Hematopoietic multipotent progenitor cell treated with erythropoietin and hydrocortisone succinate and interleukin-3 and kit ligand, for 17 days (in vitro differentiated cells): Measurements from ENCODE around the gene FUS.
"Not testable (repeated sequence)": the region's sequence is repeated elsewhere in the genome, so short reads cannot be mapped to it uniquely, and the experiment has no call there.

Experiments
- DNase-seq: peaks from one replicate; pipeline ENCODE4 v3.0.0-alpha.2; 2015; ENCODE audit warnings: low spot score

The FUS gene

DNA sequence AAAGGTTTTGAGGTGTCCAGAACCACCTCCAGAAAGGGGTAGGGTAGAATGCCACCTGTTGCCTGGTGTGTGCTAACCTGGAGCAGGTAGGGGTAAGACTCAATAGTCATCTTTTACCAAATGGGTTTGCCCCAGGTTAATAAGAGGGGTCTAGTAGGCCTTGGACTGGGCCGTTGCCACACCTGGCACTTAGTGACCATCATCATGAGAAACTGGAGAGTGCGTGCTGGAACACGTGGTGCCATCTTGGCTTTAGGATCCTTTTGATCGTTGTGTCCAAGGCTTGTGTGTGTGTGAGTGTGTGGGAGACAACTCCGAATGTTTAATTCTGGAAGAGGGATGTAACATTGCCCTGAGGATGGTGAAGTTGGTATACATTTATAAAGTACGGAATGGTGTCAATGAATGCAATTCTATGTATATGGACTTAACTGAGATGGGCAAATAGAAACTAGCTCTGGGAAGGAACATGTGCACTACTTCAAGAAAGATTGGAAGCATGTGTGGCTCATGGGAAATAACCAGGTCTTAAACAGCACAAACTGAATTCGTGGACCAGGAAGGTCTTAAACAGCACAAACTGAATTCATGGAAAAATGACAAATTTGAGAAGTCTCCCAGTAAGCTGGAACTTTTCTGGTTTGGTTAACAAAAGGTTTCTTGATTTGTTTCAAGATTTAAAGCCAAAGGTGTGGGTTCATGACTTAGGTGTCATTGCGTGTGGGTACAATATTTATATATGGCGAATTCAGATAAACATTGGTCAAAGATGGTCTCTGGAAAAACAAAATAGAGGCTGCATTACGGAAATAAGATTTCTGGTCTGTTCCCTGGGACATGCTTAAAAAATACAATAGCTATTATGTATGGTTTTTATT lies 7.2 kb downstream of the FUS start:
- no peak for DNase-seq

DNA sequence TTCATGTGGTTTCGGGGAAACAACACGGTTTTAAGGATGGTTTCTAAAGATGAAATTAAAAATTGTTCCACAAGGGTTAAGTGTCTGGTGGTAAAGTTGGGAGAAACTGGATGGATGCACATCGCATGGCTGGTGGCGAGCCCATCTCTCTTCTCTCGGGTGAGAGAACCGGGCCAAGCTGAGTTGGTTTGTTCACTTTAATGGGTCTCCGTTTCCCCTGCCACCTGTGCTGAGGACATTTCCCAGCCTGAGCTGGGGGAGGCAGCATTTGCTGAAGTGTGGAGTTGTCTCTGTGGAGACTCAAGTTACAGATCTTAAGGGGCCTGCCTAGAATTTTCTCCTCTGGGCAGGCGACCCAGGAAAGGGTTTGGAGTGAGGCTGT lies 7.9 kb downstream of the FUS start:
- DNase-seq = no peak

DNA sequence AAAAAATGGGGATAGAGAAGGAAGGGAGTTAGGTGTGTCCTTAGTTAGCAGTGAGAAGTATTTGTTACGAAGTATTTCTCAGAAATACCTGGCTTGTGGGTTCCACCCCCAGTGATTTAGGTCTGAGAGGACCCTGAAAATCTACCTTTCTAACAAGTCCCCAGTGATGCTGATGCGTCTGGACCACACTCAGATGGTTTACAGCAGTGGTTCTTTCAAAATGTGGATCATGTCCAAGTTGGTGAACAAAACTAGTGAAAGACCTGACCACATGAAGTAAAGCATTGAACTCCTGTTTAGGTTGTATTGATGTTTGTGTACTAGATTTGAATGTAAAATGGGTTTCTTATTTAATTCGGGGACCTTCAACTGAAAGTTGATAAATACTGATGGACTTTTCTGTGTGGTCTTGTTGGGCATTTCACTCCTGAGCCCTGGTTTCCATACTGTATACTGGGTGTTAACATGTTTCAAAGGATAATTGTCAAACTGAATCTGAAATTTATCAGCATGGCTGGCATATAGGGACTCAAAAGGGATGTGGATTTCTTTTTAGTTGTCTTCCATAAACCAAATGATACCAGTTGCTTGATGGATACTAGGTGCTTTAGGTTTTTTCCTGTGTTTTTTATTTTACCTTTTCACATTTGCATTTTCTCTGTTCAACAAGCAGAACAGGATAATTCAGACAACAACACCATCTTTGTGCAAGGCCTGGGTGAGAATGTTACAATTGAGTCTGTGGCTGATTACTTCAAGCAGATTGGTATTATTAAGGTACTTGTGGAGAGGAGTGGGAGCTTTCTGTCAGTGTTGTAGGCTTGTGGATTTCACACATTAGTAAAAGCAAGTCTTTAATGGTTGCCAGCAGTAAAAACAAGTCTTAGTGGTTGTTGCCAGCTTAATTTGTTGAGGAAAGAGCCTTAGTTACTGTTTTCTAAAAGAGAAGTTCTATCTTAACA lies 8.8 kb downstream of the FUS start:
- no peak for DNase-seq

DNA sequence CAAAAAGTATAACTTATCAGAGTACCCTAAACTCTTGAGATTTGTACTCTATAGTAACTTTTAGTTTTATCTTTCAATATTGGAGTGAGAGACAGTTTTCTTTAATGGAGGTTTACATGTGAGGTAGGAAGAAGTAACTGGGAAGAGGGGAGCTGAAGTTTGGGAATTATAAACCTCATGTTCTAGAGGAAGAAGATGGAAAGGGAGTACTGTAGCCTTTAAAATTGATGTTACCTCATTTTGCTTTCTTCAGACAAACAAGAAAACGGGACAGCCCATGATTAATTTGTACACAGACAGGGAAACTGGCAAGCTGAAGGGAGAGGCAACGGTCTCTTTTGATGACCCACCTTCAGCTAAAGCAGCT lies 9.5 kb downstream of the FUS start:
- DNase-seq = no peak

DNA sequence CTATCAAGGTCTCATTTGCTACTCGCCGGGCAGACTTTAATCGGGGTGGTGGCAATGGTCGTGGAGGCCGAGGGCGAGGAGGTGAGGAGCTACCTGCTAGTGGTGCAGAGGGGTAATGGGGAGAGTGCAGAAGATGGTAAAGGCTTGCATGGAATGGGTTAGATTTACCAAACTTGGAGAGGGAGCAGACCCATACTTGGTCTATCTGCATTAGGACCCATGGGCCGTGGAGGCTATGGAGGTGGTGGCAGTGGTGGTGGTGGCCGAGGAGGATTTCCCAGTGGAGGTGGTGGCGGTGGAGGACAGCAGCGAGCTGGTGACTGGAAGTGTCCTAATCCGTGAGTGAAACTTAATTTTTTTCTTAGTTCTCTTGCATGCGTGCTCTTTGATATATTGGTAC lies 10.1 kb downstream of the FUS start:
- no peak for DNase-seq

DNA sequence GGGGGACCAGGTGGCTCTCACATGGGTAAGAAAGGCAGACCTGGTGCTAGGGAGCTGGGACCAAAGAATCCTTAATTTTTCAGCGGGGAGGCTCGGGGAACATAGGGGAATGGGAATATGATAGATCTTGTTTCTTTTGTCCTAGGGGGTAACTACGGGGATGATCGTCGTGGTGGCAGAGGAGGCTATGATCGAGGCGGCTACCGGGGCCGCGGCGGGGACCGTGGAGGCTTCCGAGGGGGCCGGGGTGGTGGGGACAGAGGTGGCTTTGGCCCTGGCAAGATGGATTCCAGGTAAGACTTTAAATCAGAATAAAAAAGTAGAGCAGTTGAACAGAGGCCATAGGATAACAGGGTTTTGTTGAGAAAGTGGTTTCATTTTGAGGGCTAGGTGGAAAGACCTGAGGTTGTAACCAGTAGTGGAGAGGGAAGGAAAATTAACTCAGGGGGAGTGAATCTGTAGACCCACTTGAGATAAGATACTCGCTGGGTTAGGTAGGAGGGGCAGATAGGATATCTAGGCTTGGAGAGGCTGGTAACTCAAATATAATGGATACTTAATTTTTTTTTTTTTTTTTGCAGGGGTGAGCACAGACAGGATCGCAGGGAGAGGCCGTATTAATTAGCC lies 11.0 kb downstream of the FUS start:
- no peak for DNase-seq

DNA sequence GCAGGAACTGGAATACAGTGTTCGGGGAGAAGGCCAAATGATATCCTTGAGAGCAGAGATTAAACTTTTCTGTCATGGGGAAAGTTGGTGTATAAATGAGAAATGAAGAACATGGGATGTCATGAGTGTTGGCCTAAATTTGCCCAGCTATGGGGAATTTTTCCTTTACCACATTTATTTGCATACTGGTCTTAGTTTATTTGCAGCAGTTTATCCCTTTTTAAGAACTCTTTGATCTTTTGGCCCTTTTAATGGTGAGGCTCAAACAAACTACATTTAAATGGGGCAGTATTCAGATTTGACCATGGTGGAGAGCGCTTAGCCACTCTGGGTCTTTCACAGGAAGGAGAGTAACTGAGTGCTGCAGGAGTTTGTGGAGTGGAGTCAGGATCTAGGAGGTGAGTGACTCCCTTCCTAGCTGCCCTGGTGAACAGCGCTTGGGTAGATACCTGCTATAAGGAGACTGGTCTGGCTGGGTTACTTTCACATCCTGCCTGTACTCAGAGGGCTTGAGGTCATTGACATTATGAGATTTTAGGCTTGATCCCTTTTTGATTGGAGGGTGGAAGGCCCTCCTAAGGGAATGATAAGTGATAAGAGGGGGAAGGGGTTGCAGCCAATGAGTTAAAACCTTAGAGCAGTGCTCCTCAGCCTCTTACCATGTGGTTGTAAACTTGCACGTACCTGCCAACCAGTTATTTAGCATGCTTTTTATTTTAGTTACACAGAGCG lies 11.9 kb downstream of the FUS start:
- no peak for DNase-seq

DNA sequence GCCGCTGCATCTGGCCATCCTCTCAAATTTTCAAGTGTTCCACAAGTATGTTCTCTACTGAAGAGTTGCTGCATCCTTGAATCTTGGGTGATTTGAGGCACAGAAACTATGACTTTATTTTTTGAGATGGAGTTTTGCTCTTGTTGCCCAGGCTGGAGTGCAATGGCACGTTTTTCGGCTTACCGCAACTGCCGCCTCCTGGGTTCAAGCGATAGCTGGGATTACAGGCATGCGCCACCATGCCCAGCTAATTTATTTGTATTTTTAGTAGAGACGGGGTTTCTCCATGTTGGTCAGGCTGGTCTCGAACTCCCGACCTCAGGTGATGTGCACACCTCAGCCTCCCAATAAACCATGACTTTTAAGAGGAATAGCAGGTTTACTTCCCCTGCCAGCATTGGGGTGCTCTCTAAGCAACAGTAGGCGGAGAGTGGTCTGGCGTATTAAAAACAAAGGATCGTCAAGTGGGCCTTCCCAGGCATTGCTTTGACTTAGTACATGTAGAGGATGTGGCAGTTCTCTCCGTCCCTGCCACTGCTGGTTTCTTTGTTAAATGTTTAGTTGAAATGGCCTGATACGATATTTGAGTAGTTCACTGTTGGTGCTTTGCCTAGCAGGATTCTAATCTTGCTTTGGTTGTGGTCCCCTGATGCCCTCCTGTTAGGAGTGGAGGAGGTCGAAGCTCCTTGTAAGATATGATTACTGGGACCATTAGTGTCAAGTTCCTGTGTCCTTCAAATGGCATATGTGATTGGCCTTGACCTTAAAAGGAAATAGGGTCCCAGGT lies 13.1 kb downstream of the FUS start:
- DNase-seq = no peak

DNA sequence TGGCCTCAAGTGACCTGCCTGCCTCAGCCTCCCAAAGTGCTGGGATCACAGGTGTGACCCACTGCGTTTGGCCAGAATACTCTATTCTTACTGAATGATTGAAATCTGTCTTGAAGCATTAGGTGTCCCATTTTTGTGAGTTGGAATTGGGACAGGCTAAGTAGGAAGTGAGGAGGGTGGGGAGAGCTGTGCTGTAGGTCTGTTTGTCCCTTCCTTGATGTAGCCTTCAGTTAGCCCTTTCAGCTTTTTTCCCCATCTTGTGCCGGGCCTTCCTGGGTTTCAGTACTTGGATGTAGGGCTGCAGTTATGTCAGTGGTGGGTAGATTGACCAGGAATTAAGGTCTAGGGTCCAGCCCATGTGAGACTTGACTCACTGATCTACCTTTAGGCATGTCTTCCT lies 13.9 kb downstream of the FUS start:
- DNase-seq = no peak

DNA sequence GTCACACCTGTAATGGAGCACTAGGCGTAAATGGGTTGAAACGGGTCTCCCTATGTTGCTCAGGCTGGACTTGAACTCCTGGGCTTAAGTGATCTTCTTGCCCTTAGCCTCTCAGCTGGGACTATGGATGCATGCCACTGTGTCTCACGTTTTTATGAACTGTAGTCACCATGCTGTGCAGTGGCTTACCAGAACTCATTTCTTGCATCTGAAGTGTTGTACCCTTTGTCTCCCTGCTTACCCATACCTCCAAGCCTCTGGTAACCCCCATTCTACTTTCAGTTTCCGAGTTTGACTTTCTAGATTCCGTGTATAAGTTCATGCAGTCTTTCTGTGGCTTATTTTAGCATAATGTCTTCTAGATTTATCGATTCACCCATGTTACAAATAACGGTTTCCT lies 15.0 kb downstream of the FUS start:
- no peak for DNase-seq

DNA sequence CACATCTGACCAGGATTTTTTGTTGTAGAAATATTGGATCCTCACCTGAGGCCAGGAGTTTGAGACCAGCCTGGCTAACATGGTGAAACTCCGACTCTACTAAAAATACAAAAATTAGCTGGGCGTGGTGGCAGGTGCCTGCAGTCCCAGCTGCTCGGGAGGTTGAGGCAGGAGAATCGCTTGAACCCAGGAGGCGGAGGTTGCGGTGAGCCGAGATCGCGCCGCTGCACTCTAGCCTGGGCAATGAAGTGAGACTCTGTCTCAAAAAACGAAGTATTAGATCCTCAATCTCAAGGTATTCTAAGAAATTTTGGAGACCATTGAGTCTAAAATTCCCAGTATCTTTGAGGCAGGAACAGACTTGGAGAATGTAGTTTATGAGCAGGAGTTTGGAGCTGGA lies 15.9 kb downstream of the FUS start:
- not testable (repeated sequence) for DNase-seq

DNA sequence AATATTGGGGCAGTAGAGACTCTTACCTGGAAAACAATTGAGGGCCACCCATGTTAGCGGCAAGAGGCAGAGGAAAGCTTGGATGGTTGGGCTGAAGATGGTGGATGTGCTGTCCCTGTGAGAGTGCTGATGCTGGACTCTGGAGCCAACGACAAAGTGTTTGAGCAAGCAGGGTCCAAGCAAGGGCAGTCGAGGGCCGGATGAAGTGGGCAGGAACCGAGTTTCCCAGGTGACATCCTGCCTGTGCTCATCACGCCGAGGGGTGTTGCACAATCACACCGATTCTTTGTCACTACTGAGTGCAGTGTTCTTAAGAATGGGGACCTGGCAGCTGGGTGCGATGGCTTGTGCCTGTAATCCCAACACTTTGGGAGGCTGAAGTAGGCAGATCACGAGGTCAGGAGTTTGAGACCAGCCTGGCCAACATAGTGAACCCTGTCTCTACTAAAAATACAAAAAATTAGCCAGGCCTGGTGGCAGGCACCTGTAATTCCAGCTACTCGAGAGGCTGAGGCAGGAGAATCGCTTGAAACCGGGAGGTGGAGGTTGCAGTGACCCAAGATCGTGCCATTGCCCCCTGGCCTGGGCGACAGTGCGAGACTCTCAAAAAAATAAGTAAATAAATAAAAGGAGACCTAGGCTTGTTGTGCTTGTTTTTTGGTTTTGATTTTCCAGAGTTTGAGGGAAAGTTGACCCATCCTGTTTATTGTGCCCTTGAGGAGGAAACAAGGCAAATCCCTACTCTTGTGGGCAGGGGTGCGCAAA lies 16.6 kb downstream of the FUS start:
- DNase-seq = no peak

DNA sequence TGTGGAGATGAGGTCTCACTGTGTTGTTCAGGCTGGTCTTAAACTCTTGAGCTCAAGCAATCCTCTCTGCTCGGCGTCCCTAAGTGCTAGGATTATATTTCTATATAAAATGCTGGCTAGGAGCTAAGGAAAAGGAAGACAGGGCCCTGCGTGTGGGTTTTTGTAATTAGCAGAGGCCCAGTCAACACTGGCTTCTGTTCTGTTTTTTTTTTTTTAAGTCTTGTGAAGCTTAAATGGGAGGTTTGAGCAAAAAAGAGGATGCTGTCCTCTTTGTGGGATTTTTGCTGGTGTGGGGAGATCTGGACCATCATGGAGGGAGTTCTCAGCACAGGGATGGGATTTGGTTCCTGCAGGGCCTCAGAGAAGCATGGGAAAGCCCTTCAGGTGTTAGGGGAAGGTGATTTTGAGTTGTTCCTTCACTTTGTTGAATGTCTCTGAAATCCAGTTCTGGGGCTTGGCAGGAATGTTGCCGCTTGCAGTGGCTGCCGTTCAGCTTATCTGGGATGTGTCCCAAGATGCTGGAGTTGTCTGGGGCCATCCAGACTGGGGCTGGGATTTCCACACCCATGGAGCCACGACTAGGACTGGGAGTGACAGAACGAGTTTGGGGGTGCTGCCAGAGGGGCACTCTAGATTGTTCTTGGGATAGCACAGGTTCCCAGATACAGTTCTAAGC lies 18.4 kb downstream of the FUS start:
- DNase-seq = no peak

DNA sequence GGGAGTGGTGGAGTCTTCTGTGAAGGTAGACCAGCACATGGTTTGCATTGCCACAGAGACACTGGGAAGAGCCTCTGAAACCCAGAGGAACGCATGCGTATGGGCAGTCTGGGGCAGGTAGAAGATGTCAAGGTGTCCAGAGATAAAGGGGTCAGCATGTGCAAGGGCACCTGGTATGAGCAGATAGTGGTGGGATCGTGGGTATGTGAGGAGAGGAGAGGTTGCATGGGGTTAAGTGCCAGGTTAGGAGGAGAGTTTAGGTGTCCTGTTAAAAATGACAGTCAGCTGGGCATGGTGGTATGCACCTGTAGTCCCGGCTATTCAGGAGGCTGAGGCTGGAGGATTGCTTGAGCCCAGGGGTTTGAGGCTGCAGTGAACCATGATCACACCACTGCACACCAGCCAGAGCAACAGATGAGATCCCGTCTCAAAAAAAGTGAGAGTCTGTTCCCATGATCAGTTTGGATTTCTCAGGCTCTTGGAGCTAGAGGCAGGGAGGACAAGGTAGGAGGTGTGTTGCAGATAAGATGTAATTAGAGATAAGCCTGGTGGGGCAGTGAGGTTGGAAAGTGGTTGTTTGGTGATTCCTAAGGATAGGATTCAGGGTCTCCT lies 19.6 kb downstream of the FUS start:
- DNase-seq = no peak

DNA sequence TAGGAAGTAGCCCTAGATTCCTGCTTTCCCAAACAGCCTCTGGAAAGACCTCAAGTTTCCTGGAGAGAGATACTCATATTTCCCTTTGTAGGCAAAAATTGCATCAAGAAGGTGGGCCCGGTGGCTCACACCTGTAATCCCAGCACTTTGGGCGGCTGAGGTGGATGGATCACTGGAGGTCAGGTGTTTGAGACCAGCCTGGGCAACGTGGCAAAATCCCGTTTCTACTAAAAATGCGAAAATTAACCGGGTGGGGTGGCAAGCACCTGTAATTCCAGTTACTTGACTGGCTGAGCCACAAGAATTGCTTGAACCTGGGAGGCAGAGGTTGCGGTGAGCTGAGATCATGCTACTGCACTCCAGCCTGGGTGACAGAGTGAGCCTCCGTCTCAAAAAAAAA lies 20.2 kb downstream of the FUS start:
- not testable (repeated sequence) for DNase-seq

DNA sequence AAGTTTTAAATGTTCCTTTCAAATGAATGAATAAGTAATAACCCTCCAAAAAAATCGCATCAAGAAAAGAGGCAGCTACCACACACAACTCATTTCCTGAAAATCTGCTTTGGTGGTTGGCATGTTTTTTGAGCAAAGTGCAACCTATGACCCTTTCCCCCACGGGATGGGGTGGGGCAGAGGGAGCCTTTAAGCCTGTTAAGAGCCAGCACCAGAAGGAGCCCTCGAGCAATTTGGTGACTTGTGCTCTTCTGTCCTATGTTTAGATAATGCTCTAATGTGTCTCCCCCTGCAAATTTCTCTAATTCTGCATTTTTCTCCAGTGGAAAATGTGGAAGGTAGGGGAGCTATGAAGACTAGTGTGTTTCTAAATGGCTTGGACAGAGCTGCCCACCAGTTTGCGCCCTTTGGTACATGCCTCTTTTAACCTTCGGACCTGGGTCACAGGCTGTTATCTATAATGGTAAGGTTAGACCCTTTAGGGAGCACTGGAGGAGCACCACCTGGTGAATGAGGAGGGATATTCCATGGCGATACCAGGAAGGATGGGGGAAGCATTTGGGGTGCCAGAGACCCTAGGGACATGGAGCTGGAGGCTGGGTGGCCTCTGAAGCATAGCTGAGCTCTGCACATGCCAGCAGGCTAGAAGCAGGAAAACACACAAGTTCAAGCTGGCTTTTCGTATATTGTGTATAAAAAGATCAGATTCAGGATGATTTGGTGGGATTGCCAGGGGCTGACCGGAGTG lies 21.1 kb downstream of the FUS start:
- DNase-seq = no peak

DNA sequence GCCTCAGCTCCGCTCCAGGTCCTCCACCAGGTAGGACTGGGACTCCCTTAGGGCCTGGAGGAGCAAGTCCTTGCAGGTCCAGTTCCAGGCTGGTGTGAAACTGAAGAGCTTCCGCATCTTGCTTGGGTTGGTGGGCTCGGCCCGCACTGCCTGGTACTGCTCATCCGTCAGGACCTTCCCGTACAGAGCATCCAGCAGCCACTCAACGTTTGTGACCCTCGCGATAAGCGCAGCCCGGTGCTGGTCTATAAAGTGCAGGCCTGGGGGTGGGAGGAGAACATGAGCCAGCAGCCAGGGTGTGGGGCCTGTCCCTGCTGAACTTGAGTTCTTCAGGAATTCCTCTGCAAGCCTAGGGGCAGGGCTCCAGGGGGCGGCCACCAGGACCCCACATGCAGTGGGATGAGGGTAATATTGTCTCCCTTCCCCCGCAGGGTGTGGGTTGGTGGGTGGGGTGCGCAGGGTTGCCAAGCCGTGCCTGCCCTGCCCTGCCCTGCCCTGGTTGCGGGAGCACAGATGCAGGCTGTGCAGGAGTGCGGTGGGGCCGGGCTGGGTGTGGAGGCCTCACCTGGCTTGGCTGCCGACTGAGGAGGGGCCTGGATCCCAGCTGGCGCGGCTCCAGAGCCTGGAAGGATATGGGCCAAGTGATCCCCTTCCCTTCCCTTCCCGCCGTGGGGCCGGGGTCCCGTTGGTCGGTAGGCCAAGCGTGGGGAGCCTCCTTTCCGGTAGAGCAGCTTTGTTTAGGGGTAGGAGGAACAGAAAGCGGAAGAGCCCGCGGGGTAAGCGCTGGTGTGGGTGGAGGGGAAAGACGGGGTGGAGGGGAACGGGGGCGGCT lies 21.9 kb downstream of the FUS start:
- no peak for DNase-seq
